Measurements from ENCODE around the gene BORCS5.
"Not testable (repeated sequence)": the region's sequence is repeated elsewhere in the genome, so short reads cannot be mapped to it uniquely, and the experiment has no call there.

The BORCS5 gene

DNA sequence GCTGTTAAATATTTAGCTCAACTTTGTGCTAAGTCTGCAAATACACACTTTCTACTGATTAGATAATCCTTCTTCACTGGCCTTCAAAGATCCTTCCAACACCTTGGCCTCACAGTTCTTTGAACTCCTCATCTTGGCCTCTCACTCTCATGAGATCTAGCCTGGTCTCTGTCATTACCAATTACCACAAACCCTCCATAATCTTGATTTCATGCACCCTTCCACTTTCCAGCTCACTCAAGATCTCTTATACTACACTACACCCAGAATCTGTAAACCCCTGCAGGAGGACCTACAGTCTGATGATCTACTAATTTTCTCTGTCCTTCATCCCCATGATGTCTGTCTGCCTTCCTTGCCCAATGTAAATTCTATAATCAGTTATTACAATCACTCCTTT is 134.7 kb downstream of the BORCS5 start:
- no peak for DNase-seq

DNA sequence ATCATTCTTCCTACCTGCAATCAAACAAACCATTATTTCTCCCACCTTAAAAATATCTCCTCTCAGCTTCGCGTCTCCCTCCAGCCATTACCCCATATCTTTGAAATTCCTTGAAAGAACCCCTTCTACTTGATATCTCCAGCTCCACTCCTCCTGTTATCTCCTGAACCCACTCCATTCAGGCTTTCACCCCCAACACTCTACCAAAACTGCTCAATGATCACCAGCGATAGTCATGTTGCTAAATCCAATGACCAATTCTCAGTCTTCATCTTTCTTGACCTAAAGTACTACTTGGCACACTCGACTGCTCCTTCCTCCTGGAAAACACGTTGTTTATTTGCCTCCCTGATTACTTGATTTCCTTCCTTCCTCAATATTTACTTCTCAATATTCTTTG is 135.7 kb downstream of the BORCS5 start:
- DNase-seq: no peak

DNA sequence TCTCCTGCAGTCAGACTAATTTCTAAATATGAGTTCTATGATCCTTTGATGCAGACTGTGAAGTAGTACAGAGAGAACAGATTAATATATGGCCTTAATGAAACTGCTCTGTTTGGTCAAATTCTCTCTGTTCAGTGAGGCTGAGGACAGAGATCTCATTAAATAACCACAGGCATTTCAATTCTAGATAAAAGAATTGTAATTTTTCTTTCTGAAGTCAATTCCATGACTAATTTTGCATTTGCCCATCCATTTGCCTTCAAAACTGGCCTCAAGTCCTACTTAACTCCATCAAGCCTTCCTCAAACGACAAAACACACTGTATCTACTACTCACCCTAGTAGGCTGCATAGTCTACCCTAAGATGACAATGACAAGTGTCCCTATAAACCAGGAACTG is 138.7 kb downstream of the BORCS5 start:
- no peak for DNase-seq

- DNase-seq: no peak
These were observed 141.3 kb downstream of the BORCS5 start for GRCh38 chr12:12498210-12498609.

GRCh38 chr12:12499909-12500604 is 143.2 kb downstream of the BORCS5 start:
- no peak for DNase-seq

DNA sequence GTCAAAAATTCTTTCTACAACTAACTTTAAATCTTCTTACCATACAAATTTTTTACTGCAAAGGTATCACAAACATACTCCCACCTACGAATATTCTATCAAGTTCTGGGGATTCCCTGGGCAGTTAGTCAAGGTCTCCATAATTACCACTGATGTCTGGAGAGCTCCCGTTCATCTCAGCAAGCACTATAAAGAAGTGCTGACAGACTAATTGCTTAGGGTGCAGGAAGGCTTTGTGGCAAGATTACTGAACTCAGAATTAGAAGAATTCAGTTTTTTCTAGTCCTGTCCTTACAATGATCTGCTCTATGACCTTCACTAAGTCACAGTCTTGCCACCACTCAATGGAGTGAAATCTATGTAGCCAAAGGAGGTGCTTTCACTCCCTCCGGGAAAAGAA is 144.2 kb downstream of the BORCS5 start:
- DNase-seq: no peak

GRCh38 chr12:12502130-12502814 is 145.4 kb downstream of the BORCS5 start:
- DNase-seq: not testable (repeated sequence)

GRCh38 chr12:12502815-12503151 is 145.9 kb downstream of the BORCS5 start:
- DNase-seq: no peak

DNA sequence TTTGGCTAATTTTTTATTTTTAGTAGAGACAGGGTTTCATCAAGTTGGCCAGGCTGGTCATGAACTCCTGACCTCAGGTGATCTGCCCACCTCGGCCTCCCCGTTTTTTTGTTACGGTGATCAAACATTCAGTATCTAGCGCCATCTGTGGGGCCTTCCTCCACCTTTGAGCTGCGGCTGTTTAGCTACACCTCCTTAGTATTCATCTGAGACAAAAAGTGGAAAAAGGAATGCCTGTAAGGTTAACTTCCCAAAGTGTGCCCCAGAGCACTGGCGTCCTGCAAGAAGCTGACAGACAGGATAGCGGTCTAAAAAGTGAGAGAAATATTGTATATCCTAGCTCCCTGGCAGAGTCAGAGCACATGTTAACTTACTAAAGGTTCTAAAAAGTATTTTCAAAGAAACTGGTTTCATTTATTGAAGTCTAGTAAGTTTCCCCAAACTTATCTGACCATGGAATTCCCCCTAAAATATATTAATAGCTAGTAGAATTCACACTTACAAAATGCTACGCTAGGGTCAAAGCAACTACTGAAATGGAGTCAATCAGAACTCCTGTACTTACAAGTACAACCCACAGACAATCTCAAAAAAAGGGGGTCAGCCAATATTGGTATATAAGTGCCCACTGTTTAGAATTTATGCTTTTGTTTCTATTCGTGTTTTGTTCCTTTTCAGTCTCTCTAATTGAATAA is 146.7 kb downstream of the BORCS5 start:
- no peak for DNase-seq

GRCh38 chr12:12505544-12506495 is 148.9 kb downstream of the BORCS5 start:
- peak; percentile 22 for DNase-seq

DNA sequence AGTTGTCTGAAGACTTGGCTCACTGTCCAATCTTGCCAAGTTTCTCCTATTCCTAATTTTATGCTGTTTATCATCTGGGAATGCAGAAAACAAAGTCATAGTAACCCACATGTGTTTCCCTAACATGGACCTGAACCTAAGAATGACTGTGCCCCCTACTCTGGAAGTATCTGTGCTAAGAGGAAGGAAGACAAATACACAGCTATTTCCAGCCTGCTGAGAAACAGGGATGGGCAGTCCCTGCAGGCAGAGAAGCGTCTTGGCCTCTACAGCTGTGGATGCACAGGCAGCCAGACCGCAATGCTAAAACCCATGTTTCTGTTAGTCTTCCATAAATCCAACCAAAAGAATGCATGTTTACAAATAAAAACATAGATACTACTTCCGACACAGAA is 149.6 kb downstream of the BORCS5 start:
- no peak for DNase-seq

DNA sequence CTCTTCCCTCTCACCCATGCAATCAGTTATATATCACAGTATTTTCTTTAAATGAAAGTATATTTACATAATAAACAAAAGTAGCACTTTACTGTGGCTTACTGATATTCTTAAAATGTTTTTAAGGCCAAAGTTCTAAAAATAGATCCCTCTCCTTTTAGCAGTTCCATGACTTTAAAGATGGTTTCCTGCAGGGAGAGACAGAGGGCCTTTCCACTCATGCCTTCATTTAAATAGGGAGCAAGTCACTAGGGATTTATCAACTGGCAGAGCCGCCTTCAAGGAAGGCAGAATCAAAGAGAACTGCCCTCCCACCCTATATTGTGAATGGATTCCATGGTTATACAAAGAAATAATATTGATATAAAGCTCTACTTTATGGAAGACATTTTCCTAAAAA is 150.2 kb downstream of the BORCS5 start:
- no peak for DNase-seq

DNA sequence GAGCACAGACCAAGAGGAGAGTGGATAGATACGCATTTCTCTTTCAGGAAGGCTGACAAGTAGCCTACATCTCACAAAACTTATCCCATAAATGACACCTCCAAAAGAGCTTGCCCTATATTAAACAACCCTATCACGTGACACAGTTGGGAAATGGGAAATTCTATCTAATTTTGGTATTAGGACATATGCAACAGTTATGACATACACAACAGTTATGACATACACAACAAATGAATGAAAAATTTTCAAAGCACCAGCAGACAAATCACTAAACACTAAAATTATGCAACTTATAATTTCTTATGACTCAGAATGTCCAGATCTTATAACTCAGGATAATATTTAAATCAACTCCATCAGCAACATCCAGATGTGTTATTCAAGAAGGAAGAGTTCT is 151.7 kb downstream of the BORCS5 start:
- no peak for DNase-seq

DNA sequence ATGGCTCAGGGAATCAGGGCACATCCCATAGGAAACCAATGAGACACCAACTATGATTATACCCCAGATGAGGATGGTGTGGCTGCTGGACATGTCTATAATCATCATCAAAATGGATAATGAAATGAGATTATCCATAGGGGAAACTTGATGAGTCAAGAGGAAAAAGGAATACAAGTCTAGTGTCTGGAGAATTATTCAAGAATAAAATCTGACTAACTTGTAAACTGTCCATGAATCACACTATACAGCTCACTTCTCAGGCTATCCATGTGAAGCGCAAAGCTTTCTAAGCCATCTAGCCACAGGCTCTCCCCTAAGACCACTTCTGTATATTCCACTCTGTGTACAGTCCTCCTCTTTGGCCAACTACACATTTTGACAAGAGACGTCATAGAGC is 153.3 kb downstream of the BORCS5 start:
- no peak for DNase-seq

- DNase-seq: no peak
These were observed 153.7 kb downstream of the BORCS5 start for GRCh38 chr12:12510551-12510950.

DNA sequence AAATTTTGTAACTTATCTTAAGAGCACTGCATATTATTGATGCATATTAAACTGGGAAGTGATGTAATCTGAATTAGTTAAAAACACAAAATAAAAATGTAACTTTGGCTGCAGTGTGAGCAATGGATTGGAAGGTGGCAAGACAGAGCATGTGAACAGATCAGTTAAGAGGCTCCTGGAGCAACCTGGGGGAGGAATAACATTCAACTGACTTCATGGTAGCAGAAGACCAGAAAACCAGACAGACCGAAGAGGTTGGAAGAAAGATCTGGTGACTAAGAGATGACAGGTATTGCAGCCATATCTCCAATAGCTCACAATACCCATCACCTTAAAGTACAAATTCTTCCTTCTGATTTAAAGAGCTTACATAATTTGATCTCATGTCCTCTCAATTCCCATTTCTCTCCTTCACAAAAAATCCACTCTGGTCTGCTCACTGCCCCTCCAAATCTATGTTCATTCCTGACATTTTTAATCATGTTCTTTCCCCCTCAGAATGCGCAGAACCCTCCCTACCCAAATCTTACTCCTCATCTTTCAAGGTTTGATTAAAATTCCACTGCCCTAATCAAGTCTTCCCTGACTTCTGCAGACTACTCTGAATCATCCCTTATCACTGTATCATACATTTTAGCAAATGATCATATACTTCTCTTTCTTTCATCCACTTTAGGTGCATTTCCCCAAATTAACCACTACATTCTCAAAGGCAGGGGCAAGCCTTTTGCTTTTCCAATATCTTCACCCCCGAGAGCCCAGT is 154.3 kb downstream of the BORCS5 start:
- DNase-seq: no peak

DNA sequence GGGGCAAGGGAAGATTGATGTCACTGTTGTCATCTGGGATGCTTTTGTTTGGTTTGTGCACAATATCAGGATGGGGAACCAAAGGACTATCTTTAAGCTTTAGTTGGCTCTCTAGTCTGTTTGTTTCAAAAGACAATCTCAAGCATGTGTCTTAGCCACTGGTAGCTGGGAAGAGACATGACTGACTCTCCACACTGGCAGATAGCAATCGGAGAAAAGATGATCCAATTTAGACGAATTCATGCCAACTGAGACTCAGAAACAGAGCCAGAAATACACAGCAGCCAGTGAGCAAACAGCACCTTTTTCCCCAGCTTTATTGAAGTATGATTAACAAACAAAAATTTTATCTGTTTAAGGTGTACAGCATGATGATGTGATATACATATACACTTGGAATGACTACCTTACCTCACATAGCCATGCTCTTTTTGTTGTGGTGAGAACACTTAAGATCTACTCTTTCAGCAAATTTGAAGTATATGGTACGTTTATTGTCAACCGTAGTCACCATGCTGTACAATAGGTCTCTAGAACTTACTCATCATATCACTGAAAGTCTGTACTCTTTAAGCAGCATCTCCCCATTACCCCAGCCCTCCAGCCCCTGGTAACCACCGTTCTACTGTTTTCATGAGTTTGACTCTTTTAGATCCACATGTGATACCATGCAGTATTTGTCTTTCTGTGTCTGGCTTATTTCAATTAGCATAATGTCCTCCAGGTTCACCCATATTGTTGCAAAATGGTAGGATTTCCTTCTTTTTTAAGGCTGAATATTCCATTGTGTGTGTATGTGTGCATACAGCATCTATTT is 155.2 kb downstream of the BORCS5 start:
- no peak for DNase-seq

GRCh38 chr12:12513416-12514006 is 156.6 kb downstream of the BORCS5 start:
- DNase-seq: no peak

DNA sequence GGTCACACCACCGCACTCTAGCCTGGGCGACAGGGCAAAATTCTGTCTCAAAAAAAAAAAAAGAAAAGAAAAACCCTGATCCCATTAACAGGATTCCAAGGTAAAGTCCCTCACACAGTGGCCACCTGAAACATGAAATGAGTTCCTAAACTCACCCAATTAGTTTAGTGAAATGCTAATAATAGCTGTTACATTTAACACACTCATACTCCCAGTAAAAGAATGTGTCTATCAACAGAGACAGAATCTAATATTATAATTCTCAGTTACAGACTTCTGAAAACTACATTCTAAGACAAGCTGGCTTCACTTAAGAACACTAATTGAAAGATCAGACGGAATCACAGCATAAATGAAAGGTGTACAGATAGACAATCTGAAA is 161.6 kb downstream of the BORCS5 start:
- DNase-seq: no peak

GRCh38 chr12:12518919-12519318 is 162.0 kb downstream of the BORCS5 start:
- no peak for DNase-seq

Data from GF-D8 (cell line).